GM21526 (cell line): ENCODE results near the gene TEDC1.

ENCODE experiments used
- ATAC-seq: cut with Tn5 transposase; IDR thresholded peaks from one replicate; pipeline ENCODE4 v1.9.1; 2021; ENCODE audit warnings: moderate library complexity; ENCODE audit not compliant: unreplicated experiment, low FRiP score

TEDC1 gene, protein sequence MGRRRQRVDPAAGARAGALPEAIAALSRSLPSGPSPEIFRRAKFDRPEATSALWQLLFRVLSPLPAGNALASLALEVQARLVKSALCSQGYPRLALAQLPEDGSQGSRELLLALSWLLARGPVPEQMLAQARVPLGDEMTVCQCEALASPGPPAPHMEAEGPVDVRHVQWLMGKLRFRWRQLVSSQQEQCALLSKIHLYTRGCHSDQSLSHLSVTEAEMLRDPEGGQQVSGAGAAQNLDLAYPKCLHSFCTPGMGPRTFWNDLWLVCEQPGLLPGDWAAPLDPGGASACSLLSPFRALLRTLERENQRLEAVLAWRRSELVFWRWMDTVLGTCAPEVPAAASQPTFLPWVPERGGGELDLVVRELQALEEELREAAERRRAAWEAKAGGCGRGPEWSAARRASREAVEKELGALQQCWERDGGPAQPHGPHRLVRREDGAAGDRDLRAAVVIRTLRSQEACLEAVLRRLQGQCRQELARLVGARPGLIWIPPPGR

GRCh38 chr14:105490572-105491365 is at the start of gene TEDC1:
Gene TEDC1, plus strand, starts transcription at chr14:105491246. Its CDS starts 130 bp downstream, at chr14:105491376.
- peak; percentile 64 for ATAC-seq

GRCh38 chr14:105442125-105442524 is 48.9 kb upstream of the TEDC1 start:
- ATAC-seq = no peak

DNA sequence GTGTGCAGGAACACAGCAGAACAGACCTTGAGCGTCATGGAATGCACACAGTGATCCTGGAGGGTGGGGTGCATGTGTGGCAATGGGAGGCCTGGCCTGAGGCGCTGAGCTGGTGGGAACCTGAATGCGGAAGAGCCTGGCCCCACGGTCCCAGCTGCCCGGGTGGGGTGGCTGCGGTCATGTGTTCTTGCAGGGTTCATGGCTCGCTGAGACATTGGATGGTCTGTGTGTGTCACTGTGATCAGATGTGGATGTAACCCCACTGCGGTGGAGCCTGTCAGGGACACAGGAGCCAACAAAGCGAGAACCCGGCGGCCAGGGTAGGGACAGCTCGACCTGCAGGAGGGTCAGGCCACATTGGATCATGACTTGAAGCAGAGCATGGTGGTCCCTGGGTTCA is 48.2 kb upstream of the TEDC1 start:
- no peak for ATAC-seq

GRCh38 chr14:105444859-105445258 is 46.2 kb upstream of the TEDC1 start:
- ATAC-seq = no peak

- no peak for ATAC-seq
Measured at GRCh38 chr14:105445290-105445689, 45.8 kb upstream of the TEDC1 start.

- no peak for ATAC-seq
Measured at GRCh38 chr14:105445901-105446845, 44.9 kb upstream of the TEDC1 start.

- ATAC-seq = no peak
Measured at GRCh38 chr14:105446971-105447370, 44.1 kb upstream of the TEDC1 start.

DNA sequence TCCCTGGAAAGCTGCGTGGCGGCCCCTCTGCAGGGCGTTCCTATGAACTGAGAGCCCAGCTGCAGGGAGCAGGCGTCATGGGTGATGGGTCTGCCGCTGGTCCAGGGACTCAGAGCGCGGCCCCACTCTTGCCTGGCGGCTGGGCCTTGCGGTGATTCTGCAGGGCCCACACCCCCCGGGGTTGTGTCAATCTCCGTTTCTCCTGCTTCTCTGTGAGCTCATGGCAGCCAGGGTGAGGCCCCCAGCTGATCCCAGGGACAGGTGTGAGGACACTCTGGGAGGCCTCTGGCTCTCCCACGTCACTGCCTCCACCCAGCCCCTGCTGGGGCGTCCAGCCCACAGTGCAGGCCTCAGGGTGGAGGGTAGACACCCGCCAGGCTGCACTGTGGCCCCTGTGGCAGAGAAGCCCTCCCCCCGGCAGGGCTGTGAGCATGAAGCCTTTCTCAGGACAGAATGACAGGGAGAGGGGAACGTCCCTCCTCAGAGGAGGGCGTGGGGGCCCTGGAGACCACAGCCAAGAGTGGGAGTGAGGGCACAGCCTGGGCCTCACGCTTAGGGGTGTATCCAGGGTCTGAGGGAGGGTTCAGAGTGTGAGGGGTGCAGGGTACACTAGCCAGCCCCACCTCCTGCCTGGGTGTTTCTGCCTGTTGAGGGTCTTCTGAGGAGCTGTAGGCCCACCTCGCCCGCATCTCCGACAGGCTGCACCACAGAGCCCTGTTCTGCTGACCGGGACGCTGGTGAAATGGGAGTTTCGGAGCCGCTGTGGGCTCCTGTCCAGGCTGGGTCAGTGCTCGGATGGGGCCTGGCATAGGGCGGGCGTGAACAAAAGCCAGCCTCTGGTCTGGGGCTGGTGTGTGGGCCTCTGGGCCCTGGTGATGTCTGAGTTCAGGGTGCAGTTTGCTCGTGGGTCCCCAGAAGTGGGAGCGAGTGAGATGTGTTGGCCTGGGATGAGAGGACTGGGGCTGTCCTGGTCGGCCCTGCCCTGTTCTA is 43.1 kb upstream of the TEDC1 start:
- ATAC-seq = no peak

- ATAC-seq = no peak
Measured at GRCh38 chr14:105448706-105449111, 42.3 kb upstream of the TEDC1 start.

GRCh38 chr14:105449276-105450122 is 41.5 kb upstream of the TEDC1 start:
- ATAC-seq = no peak

GRCh38 chr14:105450123-105450505 is 40.9 kb upstream of the TEDC1 start:
- no peak for ATAC-seq

DNA sequence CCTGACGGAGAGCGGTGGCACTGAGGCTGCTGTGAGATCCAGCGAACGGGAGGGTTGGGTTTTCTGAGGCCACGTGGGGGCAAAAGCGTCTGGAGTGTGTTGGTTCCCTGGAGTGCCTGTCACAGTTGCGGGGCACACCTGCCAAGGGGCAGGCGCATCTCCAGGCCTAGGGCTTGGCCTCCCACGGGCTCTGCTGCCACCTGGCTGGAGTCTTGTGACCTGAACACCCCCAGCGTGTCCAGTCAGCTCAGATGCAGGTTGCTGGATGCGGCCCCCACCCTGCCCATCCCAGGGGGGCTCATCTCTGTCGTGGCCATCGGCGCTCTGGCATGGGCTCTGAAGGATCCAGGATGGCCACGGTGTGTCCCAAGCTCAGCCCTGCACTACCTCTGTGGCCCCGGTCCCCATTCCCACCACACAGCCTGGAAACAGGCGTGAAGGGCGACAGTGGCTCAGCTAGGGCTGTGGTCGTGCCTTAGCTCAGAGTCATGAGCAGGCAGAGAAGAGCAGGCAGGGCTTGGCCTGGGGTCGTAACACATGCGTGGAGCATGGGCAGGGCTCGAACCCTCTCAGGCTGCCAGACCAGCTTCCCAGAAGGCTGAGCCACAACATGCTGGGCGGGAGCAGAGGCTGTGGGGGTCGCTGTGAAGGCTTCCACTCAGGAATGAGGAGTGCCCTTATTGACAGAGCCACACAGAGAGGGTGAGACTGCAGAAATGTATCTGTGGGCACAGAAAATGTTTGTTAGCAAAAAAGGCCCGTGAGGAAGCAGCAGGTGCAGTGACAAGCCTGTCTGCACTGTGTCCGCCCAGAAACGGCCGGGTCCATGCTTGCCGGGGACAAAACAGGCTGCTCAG is 40.0 kb upstream of the TEDC1 start:
- no peak for ATAC-seq

GRCh38 chr14:105452963-105453362 is 38.1 kb upstream of the TEDC1 start:
- no peak for ATAC-seq

DNA sequence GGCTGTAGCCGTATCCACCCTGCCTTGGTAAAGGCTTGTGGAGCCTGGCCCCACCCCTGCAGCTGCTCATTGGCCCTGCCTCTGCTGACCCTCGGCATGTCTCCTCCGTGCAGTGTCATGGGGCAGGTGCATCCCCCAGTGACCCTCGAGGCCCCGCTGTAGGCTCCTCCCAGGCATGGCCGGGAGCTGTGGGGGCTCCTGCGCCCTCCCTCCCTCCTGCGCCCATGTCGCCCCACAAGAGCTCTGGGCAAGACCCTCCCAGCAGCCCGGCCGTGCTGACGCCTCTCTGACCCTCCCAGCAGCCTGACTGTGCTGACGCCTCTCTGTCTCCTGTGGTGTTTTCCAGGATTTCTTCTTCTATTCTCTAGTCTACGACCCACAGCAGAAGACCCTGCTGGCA is 37.2 kb upstream of the TEDC1 start:
- no peak for ATAC-seq

GRCh38 chr14:105455086-105455640 is 35.9 kb upstream of the TEDC1 start:
- no peak for ATAC-seq

DNA sequence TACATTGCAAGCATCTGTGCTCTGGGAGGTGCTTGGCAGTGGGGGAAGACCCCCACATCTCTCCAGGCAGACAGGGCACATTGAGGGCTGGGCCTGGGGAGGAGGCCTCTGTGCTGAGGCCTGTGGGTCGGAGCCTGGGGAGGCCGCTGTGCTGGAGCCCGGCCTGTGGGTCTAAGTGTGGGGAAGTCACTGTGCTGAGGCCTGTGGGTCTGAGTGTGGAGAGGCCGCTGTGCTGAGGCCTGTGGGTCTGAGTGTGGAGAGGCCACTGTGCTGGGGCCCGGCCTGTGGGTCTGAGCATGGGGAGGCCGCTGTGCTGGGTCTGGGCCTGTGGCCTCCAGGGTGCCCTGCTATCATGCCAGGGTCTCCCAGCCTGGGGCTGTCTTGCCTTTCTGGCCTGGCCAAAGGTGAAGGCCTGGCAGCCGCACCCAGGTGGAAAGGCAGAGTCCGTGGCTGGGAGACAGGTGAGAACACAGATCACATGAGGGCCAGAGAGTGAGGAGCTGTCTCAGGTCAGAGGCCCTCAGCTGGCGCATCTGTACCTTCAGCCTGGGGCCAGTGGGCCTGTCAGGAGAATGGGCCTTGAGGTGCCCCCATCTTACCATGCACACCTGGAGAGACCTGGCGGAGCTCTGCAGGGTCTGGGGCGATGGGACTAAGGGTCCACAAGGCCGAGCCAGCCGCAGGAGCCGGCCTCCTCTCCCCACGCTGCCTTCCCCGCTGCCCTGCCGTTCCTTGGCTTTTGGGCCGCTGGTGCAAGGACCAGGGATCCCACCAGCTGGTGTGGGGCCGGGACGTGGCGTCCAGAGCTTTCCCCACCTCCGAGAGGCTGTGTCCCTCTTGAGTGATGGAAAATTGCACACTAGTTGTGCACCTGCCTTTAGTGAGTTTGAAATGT is 35.0 kb upstream of the TEDC1 start:
- ATAC-seq = no peak
